GM12878 (cell line): Measurements from ENCODE around the gene ANKRD6.

Experiments
- BHLHE40 ChIP-seq, 2 experiments: fragments of 450-650 bp in 1 of 2; IDR thresholded peaks; 2 replicates each; pipeline ENCODE4 v1.6.1; 2011 to 2017; ENCODE audit warnings: low read depth in 2 of 2, borderline replicate concordance in 1 of 2, improper control_type of control experiment in 1 of 2, low read length in 1 of 2, mild to moderate bottlenecking in 1 of 2
- CBFB ChIP-seq: IDR thresholded peaks from 2 replicates; pipeline ENCODE4 v1.6.1; 2016; ENCODE audit warnings: antibody characterized with exemption, low read depth
- CHD2 ChIP-seq: IDR thresholded peaks from 2 replicates; pipeline ENCODE4 v1.6.1; 2011; ENCODE audit warnings: low read depth, low read length, improper control_type of control experiment, borderline replicate concordance
- CHD4 ChIP-seq: fragments of 200-600 bp; sonication (generic); IDR thresholded peaks from 2 replicates; pipeline ENCODE4 v1.6.1; 2016; ENCODE audit warnings: mild to moderate bottlenecking
- CREM ChIP-seq: IDR thresholded peaks from 2 replicates; pipeline ENCODE4 v1.6.1; 2014; ENCODE audit warnings: antibody characterized with exemption, low read depth
- EZH2 ChIP-seq: IDR thresholded peaks from 2 replicates; pipeline ENCODE4 v1.6.1; 2012; ENCODE audit warnings: low read depth, mild to moderate bottlenecking, control low read depth, inconsistent platforms, low read length, borderline replicate concordance; ENCODE audit not compliant: control insufficient read depth
- FOXK2 ChIP-seq: fragments of 450-650 bp; IDR thresholded peaks from 2 replicates; pipeline ENCODE4 v1.6.1; 2017; ENCODE audit warnings: mild to moderate bottlenecking, moderate library complexity
- POLR2AphosphoS5 ChIP-seq: IDR thresholded peaks from 2 replicates; pipeline ENCODE4 v1.6.1; 2011; ENCODE audit warnings: mild to moderate bottlenecking, low read length, inconsistent platforms
- SUZ12 ChIP-seq: fragments of 200-600 bp; sonication (generic); IDR thresholded peaks from one replicate; pipeline ENCODE4 v1.6.1; 2018; ENCODE audit warnings: antibody characterized with exemption, mild to moderate bottlenecking; ENCODE audit not compliant: unreplicated experiment

- TF ChIP-seq CBFB, result no peak
- TF ChIP-seq POLR2AphosphoS5, result no peak
- TF ChIP-seq SUZ12, result no peak
- no peak for TF ChIP-seq BHLHE40 (IDR thresholded peaks at IDR 0.05; ENCODE audit: borderline replicate concordance in 1 of 2, low read depth in 2 of 2, low read length in 1 of 2)
- no peak for TF ChIP-seq CREM
- no peak for TF ChIP-seq CHD2
- no peak for TF ChIP-seq FOXK2
- no peak for TF ChIP-seq EZH2
- TF ChIP-seq CHD4, result no peak
Observed at GRCh38 chr6:89449193-89449592, 16.2 kb downstream of the ANKRD6 start.
